OCI-LY1 (cell line): ENCODE data around the gene TBPL2.

Experiments used
- H2AFZ ChIP-seq: fragments of 200-600 bp; sonication (generic), shearing (Covaris generic); 2 replicates; pipeline ENCODE4 v1.6.0; 2014; ENCODE audit warnings: antibody characterized with exemption, mild to moderate bottlenecking, low read length
- H3F3A ChIP-seq: fragments of 200-600 bp; sonication (generic), shearing (Covaris generic); 2 replicates; pipeline ENCODE4 v1.6.0; 2014; ENCODE audit warnings: mild to moderate bottlenecking, antibody characterized with exemption, low read length, moderate library complexity; ENCODE audit not compliant: insufficient read depth
- H3K27ac ChIP-seq: fragments of 200-600 bp; sonication (generic); 2 replicates; pipeline ENCODE4 v1.5.1; 2014; ENCODE audit warnings: low read length, mixed run types, mild to moderate bottlenecking, low read depth; ENCODE audit not compliant: poor library complexity, severe bottlenecking
- H3K27me3 ChIP-seq: fragments of 200-600 bp; sonication (generic); 2 replicates; pipeline ENCODE4 v1.6.0; 2014; ENCODE audit warnings: antibody characterized with exemption, mild to moderate bottlenecking, low read length, moderate library complexity; ENCODE audit not compliant: insufficient read depth
- H3K36me3 ChIP-seq: fragments of 200-600 bp; sonication (generic); 2 replicates; pipeline ENCODE4 v1.6.1; 2014; ENCODE audit warnings: mild to moderate bottlenecking, antibody characterized with exemption, low read length, moderate library complexity, mixed read lengths; ENCODE audit not compliant: insufficient read depth
- H3K4me1 ChIP-seq: fragments of 200-600 bp; sonication (generic); 2 replicates; pipeline ENCODE4 v1.5.1; 2014; ENCODE audit warnings: mild to moderate bottlenecking, low read length, moderate library complexity; ENCODE audit not compliant: insufficient read depth, severe bottlenecking
- H3K4me2 ChIP-seq: fragments of 200-600 bp; sonication (generic), shearing (Covaris generic); 2 replicates; pipeline ENCODE4 v1.6.1; 2014; ENCODE audit warnings: low read length
- H3K4me3 ChIP-seq: fragments of 200-600 bp; sonication (generic); 2 replicates; pipeline ENCODE4 v1.5.1; 2014; ENCODE audit warnings: low read length, low read depth, mild to moderate bottlenecking, mixed read lengths; ENCODE audit not compliant: poor library complexity, severe bottlenecking
- H3K79me2 ChIP-seq: fragments of 200-600 bp; shearing (Covaris generic); 2 replicates; pipeline ENCODE4 v1.6.1; 2016; ENCODE audit warnings: mixed run types, low read length, mixed read lengths; ENCODE audit not compliant: insufficient read depth
- H3K9ac ChIP-seq: fragments of 200-600 bp; sonication (generic), shearing (Covaris generic); 2 replicates; pipeline ENCODE4 v1.6.1; 2014; ENCODE audit warnings: mild to moderate bottlenecking, low read length, mixed read lengths
- H3K9me2 ChIP-seq: fragments of 200-600 bp; sonication (generic), shearing (Covaris generic); 2 replicates; pipeline ENCODE4 v1.6.1; 2014; ENCODE audit warnings: low read depth, mild to moderate bottlenecking, low read length, mixed read lengths
- H3K9me3 ChIP-seq: fragments of 200-600 bp; shearing (Covaris generic); 2 replicates; pipeline ENCODE4 v1.6.1; 2014; ENCODE audit warnings: low read length, mixed read lengths
- H4K20me1 ChIP-seq: fragments of 200-600 bp; sonication (generic), shearing (Covaris generic); 2 replicates; pipeline ENCODE4 v1.6.0; 2016; ENCODE audit warnings: mild to moderate bottlenecking, low read length; ENCODE audit not compliant: insufficient read depth
- CTCF ChIP-seq: fragments of 200-600 bp; sonication (generic), shearing (Covaris generic); IDR thresholded peaks from 2 replicates; pipeline ENCODE4 v1.5.1; 2017; ENCODE audit warnings: mild to moderate bottlenecking, antibody characterized with exemption, low read length, moderate library complexity, mixed read lengths
- EZH2 ChIP-seq: fragments of 200-600 bp; sonication (generic), shearing (Covaris generic); IDR thresholded peaks from 2 replicates; pipeline ENCODE4 v1.8.0; 2017; ENCODE audit warnings: borderline replicate concordance, mixed run types, mild to moderate bottlenecking, antibody characterized with exemption, low read length, moderate library complexity, mixed read lengths

The TBPL2 gene

GRCh38 chr14:55438066-55438683, 2.2 kb downstream of the TBPL2 start:
- Histone ChIP-seq H3K9ac (no peak overlapping the region), H2AFZ (no peak overlapping the region), H3K9me2 (no peaks in the 10 kb centered on the region), H3K27me3 (no peaks in the 10 kb centered on the region), H3K4me3 (no peak overlapping the region), H3K4me2 (no peak overlapping the region), H4K20me1 (no peaks in the 10 kb centered on the region), H3K79me2 (no peaks in the 10 kb centered on the region), H3K4me1 (no peaks in the 10 kb centered on the region), H3K9me3 (no peaks in the 10 kb centered on the region), H3K36me3 (no peaks in the 10 kb centered on the region), H3K27ac (no peak overlapping the region), H3F3A (no peaks in the 10 kb centered on the region)
- TF ChIP-seq CTCF (peak; percentile 54; the same call in 1 of the 2 replicates), EZH2 (no peak)

DNA sequence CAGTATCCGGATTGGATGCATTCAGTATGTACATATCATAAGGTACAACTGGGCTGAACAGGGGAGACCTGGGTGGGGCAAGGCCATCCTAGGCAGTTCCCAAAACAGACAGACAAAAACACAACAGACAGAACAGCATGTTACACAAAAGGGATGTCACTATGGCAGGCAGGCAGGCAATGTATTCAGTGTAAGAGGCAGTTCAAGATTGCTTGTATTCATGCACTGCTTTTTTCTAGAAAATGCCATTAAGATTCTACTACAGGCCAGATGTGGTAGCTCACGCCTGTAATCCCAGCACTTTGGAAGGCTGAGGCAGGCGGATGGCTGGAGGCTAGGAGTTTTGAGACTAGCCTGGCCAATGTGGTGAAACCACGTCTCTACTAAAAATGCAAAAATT, 3.5 kb downstream of the TBPL2 start:
- Histone ChIP-seq H3K27ac (no peak overlapping the region), H3K4me2 (no peak overlapping the region), H3K4me3 (no peak overlapping the region), H3K4me1 (no peaks in the 10 kb centered on the region), H3K9me3 (no peaks in the 10 kb centered on the region), H3K79me2 (no peaks in the 10 kb centered on the region), H3K9ac (no peak overlapping the region), H3K27me3 (no peaks in the 10 kb centered on the region), H3K36me3 (no peaks in the 10 kb centered on the region), H3F3A (no peaks in the 10 kb centered on the region), H4K20me1 (no peaks in the 10 kb centered on the region), H3K9me2 (no peaks in the 10 kb centered on the region), H2AFZ (no peak overlapping the region)
- TF ChIP-seq CTCF (no peak), EZH2 (no peak)

- no peak overlapping the region for H2AFZ ChIP-seq
- no peak for TF ChIP-seq CTCF
- no peak for TF ChIP-seq EZH2
These were observed 3.9 kb downstream of the TBPL2 start for GRCh38 chr14:55436519-55436918.

More at GRCh38 chr14:55436519-55436918, 3.9 kb downstream of the TBPL2 start:
- Histone ChIP-seq H3K9ac (no peak overlapping the region), H3K9me3 (no peaks in the 10 kb centered on the region), H3K4me2 (no peak overlapping the region), H4K20me1 (no peaks in the 10 kb centered on the region), H3K79me2 (no peaks in the 10 kb centered on the region), H3F3A (no peaks in the 10 kb centered on the region), H3K36me3 (no peaks in the 10 kb centered on the region), H3K4me1 (no peaks in the 10 kb centered on the region), H3K9me2 (no peaks in the 10 kb centered on the region), H3K27me3 (no peaks in the 10 kb centered on the region), H3K27ac (no peak overlapping the region), H3K4me3 (no peak overlapping the region)
